Uterus (tissue), 4 donors: Measurements from ENCODE around the gene UBL3. TPM values are rescaled to one million over a fixed set of nuclear protein-coding genes. Genes with fewer than 3 reads are reported as not detected.

Source experiments
- DNase-seq, 2 donors: peaks; one replicate each; pipeline ENCODE4 v3.0.0-alpha.2; 2019 to 2020
- H3K27ac ChIP-seq, 2 donors: fragments of 200-600 bp; sonication (generic); 1 replicate in 1 of 2; 2 replicates in 1 of 2; pipeline ENCODE4 v1.5.1; 2016 to 2018
- H3K27me3 ChIP-seq, 2 donors: fragments of 200-600 bp; sonication (generic); one replicate each; pipeline ENCODE4 v1.5.1; 2018 to 2019; ENCODE audit warnings: control low read depth in 1 of 2
- H3K36me3 ChIP-seq, 2 donors: fragments of 200-600 bp; sonication (generic); one replicate each; pipeline ENCODE4 v1.5.1; 2019; ENCODE audit warnings: control low read depth in 1 of 2
- H3K4me1 ChIP-seq, 2 donors: fragments of 200-600 bp; sonication (generic); one replicate each; pipeline ENCODE4 v1.5.1; 2018 to 2019; ENCODE audit warnings: control low read depth in 1 of 2
- H3K4me3 ChIP-seq, 2 donors: fragments of 200-600 bp; sonication (generic); 1 replicate in 1 of 2; 2 replicates in 1 of 2; pipeline ENCODE4 v1.5.1; 2018 to 2019; ENCODE audit warnings: mild to moderate bottlenecking in 1 of 2
- H3K9me3 ChIP-seq, 2 donors: fragments of 200-600 bp; sonication (generic); one replicate each; pipeline ENCODE4 v1.5.1; 2019; ENCODE audit warnings: control low read depth in 1 of 2
- POLR2A ChIP-seq, 2 donors: fragments of 450-650 bp; IDR thresholded peaks; one replicate each; pipeline ENCODE4 v1.6.1; 2016; ENCODE audit warnings: antibody characterized with exemption in 2 of 2, mild to moderate bottlenecking in 1 of 2, moderate library complexity in 1 of 2
- intact Hi-C: fragments of 100-400 bp; cut with DNase I; formaldehyde crosslinking; loops from one replicate; pipeline ENCODE4 v1.15.1; 2023; ENCODE audit warnings: low total_unique reads
- total RNA-seq, 4 donors: library from RNA; depleted of rRNA in 3 of 4; stranded (reverse); fragments of >200 nt in 3 of 4; gene quantifications; one replicate each; pipeline versions ENCODE4 v1.1.0 to v1.2.4, GENCODE V29; 2014 to 2023
- TF ChIP-seq, protein P1 (sequence below), 4 experiments: fragments of 200-600 bp in 2 of 4; fragments of 450-650 bp in 2 of 4; sonication (generic) in 2 of 4; IDR thresholded peaks; one replicate each; pipeline ENCODE4 v1.5.1; 2016 to 2019; ENCODE audit warnings: antibody characterized with exemption in 4 of 4, mild to moderate bottlenecking in 2 of 4, moderate library complexity in 1 of 4
- donor health status: DM: yes; HTN: yes; CAD: no.

The UBL3 gene
- total RNA-seq, 4 donors from 2014 or later = 30.2 to 59.7 (median 56.8) TPM

DNA sequence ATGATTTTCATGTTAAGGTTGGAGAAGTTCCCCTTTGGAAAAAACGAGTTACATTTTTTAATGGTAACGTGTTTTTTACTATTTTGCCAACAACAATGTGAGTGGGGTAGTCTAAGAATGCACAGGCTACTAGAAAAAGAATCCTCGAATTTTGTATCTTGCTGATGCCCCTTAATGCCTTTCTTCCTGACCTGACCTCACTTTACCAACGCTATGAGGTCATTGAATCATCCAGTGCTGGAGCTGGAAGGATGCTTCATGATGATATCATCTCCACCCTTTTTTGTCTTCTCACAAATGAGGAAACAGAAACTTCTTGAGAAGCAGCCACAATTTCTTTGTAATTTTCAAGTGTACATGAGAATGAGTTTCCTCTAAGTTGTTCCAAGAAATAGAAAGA is 8.2 kb upstream of the UBL3 start:
- no peak overlapping the region for H3K27ac ChIP-seq
- H3K4me3 ChIP-seq = no peak overlapping the region
- no peaks in the 10 kb centered on the region for H3K4me1 ChIP-seq
- TF ChIP-seq, protein P1, sequence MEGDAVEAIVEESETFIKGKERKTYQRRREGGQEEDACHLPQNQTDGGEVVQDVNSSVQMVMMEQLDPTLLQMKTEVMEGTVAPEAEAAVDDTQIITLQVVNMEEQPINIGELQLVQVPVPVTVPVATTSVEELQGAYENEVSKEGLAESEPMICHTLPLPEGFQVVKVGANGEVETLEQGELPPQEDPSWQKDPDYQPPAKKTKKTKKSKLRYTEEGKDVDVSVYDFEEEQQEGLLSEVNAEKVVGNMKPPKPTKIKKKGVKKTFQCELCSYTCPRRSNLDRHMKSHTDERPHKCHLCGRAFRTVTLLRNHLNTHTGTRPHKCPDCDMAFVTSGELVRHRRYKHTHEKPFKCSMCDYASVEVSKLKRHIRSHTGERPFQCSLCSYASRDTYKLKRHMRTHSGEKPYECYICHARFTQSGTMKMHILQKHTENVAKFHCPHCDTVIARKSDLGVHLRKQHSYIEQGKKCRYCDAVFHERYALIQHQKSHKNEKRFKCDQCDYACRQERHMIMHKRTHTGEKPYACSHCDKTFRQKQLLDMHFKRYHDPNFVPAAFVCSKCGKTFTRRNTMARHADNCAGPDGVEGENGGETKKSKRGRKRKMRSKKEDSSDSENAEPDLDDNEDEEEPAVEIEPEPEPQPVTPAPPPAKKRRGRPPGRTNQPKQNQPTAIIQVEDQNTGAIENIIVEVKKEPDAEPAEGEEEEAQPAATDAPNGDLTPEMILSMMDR (IDR thresholded peaks at IDR 0.05) = no peak
- no peak for TF ChIP-seq POLR2A (IDR thresholded peaks at IDR 0.05)
- H3K36me3 ChIP-seq = no peaks in the 10 kb centered on the region
- no peak for DNase-seq
- no peaks in the 10 kb centered on the region for H3K27me3 ChIP-seq
- intact Hi-C loops = no loop called here
- H3K9me3 ChIP-seq = no peaks in the 10 kb centered on the region

- no peaks in the 10 kb centered on the region for H3K4me1 ChIP-seq
- intact Hi-C loops = no loop called here
- H3K9me3 ChIP-seq = no peaks in the 10 kb centered on the region
- DNase-seq = no peak
- H3K27me3 ChIP-seq = no peaks in the 10 kb centered on the region
- no peak overlapping the region for H3K27ac ChIP-seq
- H3K4me3 ChIP-seq = no peak overlapping the region
- H3K36me3 ChIP-seq = no peaks in the 10 kb centered on the region
- TF ChIP-seq POLR2A (IDR thresholded peaks at IDR 0.05) = no peak
- TF ChIP-seq, protein P1 (IDR thresholded peaks at IDR 0.05) = no peak
These were observed 7.8 kb upstream of the UBL3 start for GRCh38 chr13:29858231-29858630.

DNA sequence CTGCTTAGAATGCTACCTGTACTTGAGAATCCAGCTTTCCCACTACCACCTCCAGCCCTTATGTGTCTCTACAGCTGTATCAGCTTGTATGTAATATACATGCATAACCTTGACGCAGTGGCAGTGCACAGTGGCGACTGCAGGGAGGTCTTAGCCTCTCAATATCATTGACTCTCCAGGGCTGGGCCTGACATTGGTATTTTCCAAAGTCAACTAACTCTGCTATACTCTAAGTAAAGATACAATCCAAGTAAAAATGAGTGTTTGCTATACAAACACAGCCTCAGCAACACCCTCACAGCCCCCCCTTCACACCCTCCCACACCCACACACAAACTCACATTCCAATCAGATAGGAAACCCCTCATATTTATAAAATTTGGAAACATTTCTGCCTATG is 6.7 kb upstream of the UBL3 start:
- TF ChIP-seq, protein P1 (IDR thresholded peaks at IDR 0.05) = no peak
- no peak for TF ChIP-seq POLR2A (IDR thresholded peaks at IDR 0.05)
- Histone ChIP-seq H3K27me3 (no peaks in the 10 kb centered on the region), H3K27ac (no peak overlapping the region), H3K36me3 (no peaks in the 10 kb centered on the region), H3K4me1 (no peaks in the 10 kb centered on the region), H3K9me3 (no peaks in the 10 kb centered on the region), H3K4me3 (no peak overlapping the region)
- intact Hi-C loops = no loop called here
- DNase-seq = no peak

DNA sequence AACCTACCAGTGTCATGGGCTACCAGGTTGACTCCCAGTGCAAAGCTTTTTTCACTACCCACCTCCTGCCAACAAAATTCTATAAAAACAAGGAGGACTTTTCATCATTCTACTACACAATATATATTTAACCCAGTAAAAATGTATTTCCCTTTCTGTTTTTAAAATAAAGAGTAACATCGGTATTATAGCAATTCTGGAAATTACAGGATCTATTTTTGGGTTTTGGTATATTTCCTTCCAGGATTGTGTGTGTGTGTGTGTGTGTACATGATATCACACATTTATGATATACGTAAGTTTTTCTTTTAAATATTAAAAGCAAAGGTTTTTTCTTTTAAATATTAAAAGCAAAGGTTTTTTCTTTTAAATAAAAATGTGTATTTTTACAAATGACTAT is 6.0 kb upstream of the UBL3 start:
- Histone ChIP-seq H3K27ac (no peak overlapping the region), H3K36me3 (no peaks in the 10 kb centered on the region), H3K9me3 (no peaks in the 10 kb centered on the region), H3K27me3 (no peaks in the 10 kb centered on the region), H3K4me1 (no peaks in the 10 kb centered on the region), H3K4me3 (no peak overlapping the region)
- intact Hi-C loops = no loop called here
- no peak for TF ChIP-seq POLR2A (IDR thresholded peaks at IDR 0.05)
- TF ChIP-seq, protein P1 (IDR thresholded peaks at IDR 0.05) = no peak
- no peak for DNase-seq

- no peak for DNase-seq
- intact Hi-C loops = no loop called here
- H3K27ac ChIP-seq = no peak overlapping the region
These were observed 5.4 kb upstream of the UBL3 start for GRCh38 chr13:29855784-29856183.

More at GRCh38 chr13:29855784-29856183, 5.4 kb upstream of the UBL3 start:
- Histone ChIP-seq H3K27me3 (no peaks in the 10 kb centered on the region), H3K9me3 (no peaks in the 10 kb centered on the region), H3K4me3 (no peak overlapping the region), H3K36me3 (no peaks in the 10 kb centered on the region), H3K4me1 (no peaks in the 10 kb centered on the region)
- TF ChIP-seq, protein P1 (IDR thresholded peaks at IDR 0.05) = no peak
- no peak for TF ChIP-seq POLR2A (IDR thresholded peaks at IDR 0.05)
